Lung (tissue), 12 donors: ENCODE measurements around the gene GDPD3. TPM values are rescaled to one million over a fixed set of nuclear protein-coding genes. Genes with fewer than 3 reads are reported as not detected.

ENCODE experiments used
- ATAC-seq: fragments of 200-7000 bp; cut with Tn5 transposase; one replicate; pipeline ENCODE4 v1.9.1; 2020; ENCODE audit warnings: moderate number of reproducible peaks; ENCODE audit not compliant: insufficient read depth, low FRiP score
- DNase-seq, 3 donors: peaks; one replicate each; pipeline ENCODE4 v3.0.0-alpha.2; 2013 to 2017
- H3K27ac ChIP-seq, 2 donors: one replicate each; pipeline ENCODE4 v1.5.1; 2013; ENCODE audit warnings: mild to moderate bottlenecking in 2 of 2, moderate library complexity in 2 of 2, control low read depth in 1 of 2, inconsistent platforms in 1 of 2, low read depth in 1 of 2, low read length in 1 of 2
- H3K27me3 ChIP-seq, 3 donors: one replicate each; pipeline ENCODE4 v1.5.1; 2013; ENCODE audit warnings: low read length in 2 of 3; ENCODE audit not compliant: control insufficient read depth in 3 of 3, insufficient read depth in 3 of 3
- H3K36me3 ChIP-seq, 4 donors: one replicate each; pipeline ENCODE4 v1.5.1; 2013; ENCODE audit warnings: low read length in 4 of 4, mild to moderate bottlenecking in 1 of 4, moderate library complexity in 1 of 4; ENCODE audit not compliant: control insufficient read depth in 4 of 4, insufficient read depth in 4 of 4
- H3K4me1 ChIP-seq, 5 donors: one replicate each; pipeline ENCODE4 v1.5.1; 2013; ENCODE audit warnings: low read length in 5 of 5, mild to moderate bottlenecking in 2 of 5, moderate library complexity in 1 of 5; ENCODE audit not compliant: control insufficient read depth in 5 of 5, insufficient read depth in 5 of 5
- H3K4me3 ChIP-seq: one replicate; pipeline ENCODE4 v1.5.1; 2013; ENCODE audit warnings: mild to moderate bottlenecking, control low read depth, moderate library complexity
- H3K9ac ChIP-seq, 2 donors: one replicate each; pipeline ENCODE4 v1.5.1; 2013; ENCODE audit warnings: low read length in 2 of 2, control low read depth in 1 of 2; ENCODE audit not compliant: insufficient read depth in 1 of 2
- H3K9me3 ChIP-seq, 4 donors: one replicate each; pipeline ENCODE4 v1.5.1; 2013; ENCODE audit warnings: low read length in 3 of 4, mild to moderate bottlenecking in 1 of 4, moderate library complexity in 1 of 4; ENCODE audit not compliant: control insufficient read depth in 4 of 4, insufficient read depth in 3 of 4
- WGBS, 2 donors: extraction: QIAGEN DNeasy Blood & Tissue Kit; methylation state at CpG; one replicate each; pipeline ENCODE4 v1.1.7; 2013; 5-methylcytosine and 5-hydroxymethylcytosine counted together
- polyA plus RNA-seq, 2 donors: library from polyadenylated mRNA; stranded (reverse); fragments of 200-250 nt; gene quantifications; one replicate each; pipeline ENCODE4 v1.2.1, GENCODE V29; 2013
- total RNA-seq, 2 donors: library from RNA; depleted of rRNA in 1 of 2; stranded (reverse); fragments of >200 nt in 1 of 2; gene quantifications; one replicate each; pipeline ENCODE4 v1.2.1, GENCODE V29; 2014 to 2021
- TF ChIP-seq, protein P1 (sequence below): IDR thresholded peaks from 2 replicates; pipeline ENCODE4 v1.5.1; 2012; ENCODE audit warnings: mild to moderate bottlenecking; ENCODE audit errors: control extremely low read depth, extremely low read depth
- donor health status: control.
- donor health status: control.
- donor health status: Bipolar disorder and iron deficiency.
- donor health status: healthy.
- donor health status: DM: yes; HTN: yes; CAD: no.

Gene GDPD3
- total and polyA plus RNA-seq, 4 donors: 4.1 to 6.0 (median 5.5) TPM

GRCh38 chr16:30152517-30152916 is 39.2 kb upstream of the GDPD3 start:
- H3K27ac ChIP-seq: no peak overlapping the region
- H3K9ac ChIP-seq: no peak overlapping the region
- ATAC-seq: no peak
- H3K4me1 ChIP-seq: no peaks in the 10 kb centered on the region
- H3K9me3 ChIP-seq: no peaks in the 10 kb centered on the region
- 97 to 98% methylated on average over 9 of the region's 9 CpGs for WGBS, 2 donors
- no peaks in the 10 kb centered on the region for H3K27me3 ChIP-seq
- TF ChIP-seq, protein P1, sequence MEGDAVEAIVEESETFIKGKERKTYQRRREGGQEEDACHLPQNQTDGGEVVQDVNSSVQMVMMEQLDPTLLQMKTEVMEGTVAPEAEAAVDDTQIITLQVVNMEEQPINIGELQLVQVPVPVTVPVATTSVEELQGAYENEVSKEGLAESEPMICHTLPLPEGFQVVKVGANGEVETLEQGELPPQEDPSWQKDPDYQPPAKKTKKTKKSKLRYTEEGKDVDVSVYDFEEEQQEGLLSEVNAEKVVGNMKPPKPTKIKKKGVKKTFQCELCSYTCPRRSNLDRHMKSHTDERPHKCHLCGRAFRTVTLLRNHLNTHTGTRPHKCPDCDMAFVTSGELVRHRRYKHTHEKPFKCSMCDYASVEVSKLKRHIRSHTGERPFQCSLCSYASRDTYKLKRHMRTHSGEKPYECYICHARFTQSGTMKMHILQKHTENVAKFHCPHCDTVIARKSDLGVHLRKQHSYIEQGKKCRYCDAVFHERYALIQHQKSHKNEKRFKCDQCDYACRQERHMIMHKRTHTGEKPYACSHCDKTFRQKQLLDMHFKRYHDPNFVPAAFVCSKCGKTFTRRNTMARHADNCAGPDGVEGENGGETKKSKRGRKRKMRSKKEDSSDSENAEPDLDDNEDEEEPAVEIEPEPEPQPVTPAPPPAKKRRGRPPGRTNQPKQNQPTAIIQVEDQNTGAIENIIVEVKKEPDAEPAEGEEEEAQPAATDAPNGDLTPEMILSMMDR: no peak
- no peak overlapping the region for H3K4me3 ChIP-seq
- no peak for DNase-seq
- H3K36me3 ChIP-seq: no peaks in the 10 kb centered on the region

- 89 to 94% methylated on average over 7 of the region's 7 CpGs for WGBS, 2 donors
- no peak overlapping the region for H3K4me3 ChIP-seq
These were observed 37.8 kb upstream of the GDPD3 start for GRCh38 chr16:30151091-30151490.

GRCh38 chr16:30149250-30149930 is 36.1 kb upstream of the GDPD3 start:
- H3K4me3 ChIP-seq: no peak overlapping the region
- TF ChIP-seq, protein P1: no peak
- no peaks in the 10 kb centered on the region for H3K27me3 ChIP-seq
- H3K36me3 ChIP-seq: no peaks in the 10 kb centered on the region
- ATAC-seq (no peak), DNase-seq (no peak)
- no peaks in the 10 kb centered on the region for H3K4me1 ChIP-seq
- no peak overlapping the region for H3K27ac ChIP-seq
- no peaks in the 10 kb centered on the region for H3K9me3 ChIP-seq
- WGBS, 2 donors: 58 to 83% methylated on average over 5 of the region's 5 CpGs
- no peak overlapping the region for H3K9ac ChIP-seq

More at GRCh38 chr16:30151091-30151490, 37.8 kb upstream of the GDPD3 start:
- H3K27ac ChIP-seq: no peak overlapping the region
- H3K4me1 ChIP-seq: no peaks in the 10 kb centered on the region
- ATAC-seq (no peak), DNase-seq (no peak)
- H3K9ac ChIP-seq: no peak overlapping the region
- no peaks in the 10 kb centered on the region for H3K27me3 ChIP-seq
- no peaks in the 10 kb centered on the region for H3K9me3 ChIP-seq
- TF ChIP-seq, protein P1: no peak
- no peaks in the 10 kb centered on the region for H3K36me3 ChIP-seq
